ENCODE data around the gene MTRR.

The MTRR gene

DNA sequence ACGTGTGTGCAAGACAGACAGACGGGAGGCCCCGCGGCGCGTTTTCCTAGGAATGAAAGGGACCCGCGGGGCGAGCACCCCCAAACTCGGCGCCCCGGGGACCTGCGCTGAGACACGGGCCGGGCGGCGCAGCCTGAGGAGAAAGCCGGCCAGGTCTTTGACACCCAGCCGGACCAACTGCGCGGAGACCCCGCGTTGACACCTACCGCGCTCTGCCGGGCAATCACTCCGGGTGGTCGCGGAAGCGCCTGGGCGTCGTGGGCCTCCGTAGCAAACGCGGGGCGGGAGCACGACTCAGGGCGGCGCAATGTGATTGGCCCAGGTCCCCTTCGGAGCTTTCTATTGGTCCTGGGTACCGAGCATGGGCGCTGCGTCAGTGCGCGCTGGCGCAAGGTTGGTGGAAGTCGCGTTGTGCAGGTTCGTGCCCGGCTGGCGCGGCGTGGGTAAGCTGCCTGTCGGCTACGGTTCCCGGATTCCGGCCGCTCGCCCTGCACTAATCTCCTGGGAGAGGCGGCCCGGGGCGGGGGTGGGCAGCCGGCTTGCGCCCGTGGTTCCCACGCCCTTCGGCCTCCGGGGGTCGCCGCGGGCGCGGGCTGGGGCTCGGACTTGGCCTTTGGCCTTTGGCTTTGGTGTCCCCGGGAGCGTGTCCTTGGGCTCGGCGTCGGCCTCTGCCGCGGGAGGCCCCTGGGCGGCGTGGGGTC, at the start of gene MTRR, which contains the start of gene FASTKD3:
Gene MTRR, plus strand, starts transcription at position 376 of the 701 bp plus-strand sequence. CDS start 1,647 bp downstream, outside the sequence.
Gene FASTKD3, minus strand, starts transcription at position 259 of the 701 bp plus-strand sequence. CDS start 948 bp downstream, outside the sequence.
- TF ChIP-seq ZFX (IDR thresholded peaks at IDR 0.05; ENCODE audit: borderline replicate concordance): no peak
- TF ChIP-seq, protein P1, sequence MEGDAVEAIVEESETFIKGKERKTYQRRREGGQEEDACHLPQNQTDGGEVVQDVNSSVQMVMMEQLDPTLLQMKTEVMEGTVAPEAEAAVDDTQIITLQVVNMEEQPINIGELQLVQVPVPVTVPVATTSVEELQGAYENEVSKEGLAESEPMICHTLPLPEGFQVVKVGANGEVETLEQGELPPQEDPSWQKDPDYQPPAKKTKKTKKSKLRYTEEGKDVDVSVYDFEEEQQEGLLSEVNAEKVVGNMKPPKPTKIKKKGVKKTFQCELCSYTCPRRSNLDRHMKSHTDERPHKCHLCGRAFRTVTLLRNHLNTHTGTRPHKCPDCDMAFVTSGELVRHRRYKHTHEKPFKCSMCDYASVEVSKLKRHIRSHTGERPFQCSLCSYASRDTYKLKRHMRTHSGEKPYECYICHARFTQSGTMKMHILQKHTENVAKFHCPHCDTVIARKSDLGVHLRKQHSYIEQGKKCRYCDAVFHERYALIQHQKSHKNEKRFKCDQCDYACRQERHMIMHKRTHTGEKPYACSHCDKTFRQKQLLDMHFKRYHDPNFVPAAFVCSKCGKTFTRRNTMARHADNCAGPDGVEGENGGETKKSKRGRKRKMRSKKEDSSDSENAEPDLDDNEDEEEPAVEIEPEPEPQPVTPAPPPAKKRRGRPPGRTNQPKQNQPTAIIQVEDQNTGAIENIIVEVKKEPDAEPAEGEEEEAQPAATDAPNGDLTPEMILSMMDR (IDR thresholded peaks at IDR 0.05): no peak
- H3K27ac ChIP-seq: peak within 1 kb of the TSS; percentile 53

DNA sequence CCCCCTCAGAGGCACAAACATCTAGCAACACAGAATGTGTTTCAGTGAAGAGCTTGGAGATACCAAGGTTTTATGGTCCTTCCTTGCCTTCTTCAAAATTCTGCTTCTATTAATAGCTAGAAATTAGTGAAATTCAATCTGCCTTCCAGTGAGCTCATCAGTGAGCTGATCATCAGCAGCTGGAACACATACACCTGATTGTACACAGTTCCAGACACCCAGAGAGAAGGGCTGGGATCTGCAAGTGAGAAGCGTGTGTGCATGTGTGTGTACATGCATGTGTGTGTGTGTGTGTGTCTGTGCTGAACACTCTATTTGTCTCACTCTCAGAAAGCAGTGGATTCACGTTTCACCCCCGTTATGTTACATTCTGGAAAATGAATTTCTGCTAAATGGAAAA, 46.5 kb upstream of the MTRR start:
- TF ChIP-seq, protein P1 (IDR thresholded peaks at IDR 0.05): no peak
- no peak for TF ChIP-seq ZFX (IDR thresholded peaks at IDR 0.05; ENCODE audit: borderline replicate concordance)
- no peak overlapping the region for H3K27ac ChIP-seq

DNA sequence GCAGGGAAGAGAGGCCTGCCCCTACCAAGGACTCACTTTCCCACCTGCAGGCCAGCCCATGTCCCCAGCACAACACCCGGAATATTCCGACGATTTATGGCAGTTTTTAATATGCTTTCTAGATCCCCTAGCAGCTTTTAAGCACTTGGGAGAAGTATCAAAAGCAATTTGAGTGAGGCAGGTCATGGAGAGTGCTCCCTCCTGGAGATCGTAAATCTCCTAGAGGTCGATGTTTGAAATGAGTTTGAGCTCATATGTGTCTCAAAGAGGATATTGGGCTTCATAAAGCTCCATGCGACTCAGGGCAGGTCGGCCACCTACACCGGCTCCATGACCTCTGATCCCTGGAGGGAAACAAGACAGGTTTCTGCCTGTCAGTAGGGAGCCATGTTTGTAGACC, 45.4 kb upstream of the MTRR start:
- no peak for TF ChIP-seq ZFX (IDR thresholded peaks at IDR 0.05; ENCODE audit: borderline replicate concordance)
- TF ChIP-seq, protein P1 (IDR thresholded peaks at IDR 0.05): no peak
- H3K27ac ChIP-seq: no peak overlapping the region

DNA sequence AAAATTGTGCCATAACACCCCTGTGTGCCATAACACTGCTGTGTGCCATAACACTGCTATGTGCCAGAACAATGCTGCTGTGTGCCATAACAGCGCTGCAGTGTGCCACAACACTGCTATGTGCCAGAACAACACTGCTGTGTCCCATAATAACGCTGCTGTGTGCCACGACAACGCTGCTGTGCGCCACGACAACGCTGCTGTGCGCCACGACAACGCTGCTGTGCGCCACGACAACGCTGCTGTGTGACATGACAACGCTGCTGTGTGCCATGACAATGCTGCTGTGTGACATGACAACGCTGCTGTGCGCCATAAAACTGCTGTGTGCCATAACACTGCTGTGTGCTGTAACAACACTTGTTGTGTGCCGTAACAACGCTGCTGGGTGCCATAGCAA, 44.0 kb upstream of the MTRR start:
- H3K27ac ChIP-seq: no peak overlapping the region
- TF ChIP-seq ZFX (IDR thresholded peaks at IDR 0.05; ENCODE audit: borderline replicate concordance): no peak
- TF ChIP-seq, protein P1 (IDR thresholded peaks at IDR 0.05): no peak

DNA sequence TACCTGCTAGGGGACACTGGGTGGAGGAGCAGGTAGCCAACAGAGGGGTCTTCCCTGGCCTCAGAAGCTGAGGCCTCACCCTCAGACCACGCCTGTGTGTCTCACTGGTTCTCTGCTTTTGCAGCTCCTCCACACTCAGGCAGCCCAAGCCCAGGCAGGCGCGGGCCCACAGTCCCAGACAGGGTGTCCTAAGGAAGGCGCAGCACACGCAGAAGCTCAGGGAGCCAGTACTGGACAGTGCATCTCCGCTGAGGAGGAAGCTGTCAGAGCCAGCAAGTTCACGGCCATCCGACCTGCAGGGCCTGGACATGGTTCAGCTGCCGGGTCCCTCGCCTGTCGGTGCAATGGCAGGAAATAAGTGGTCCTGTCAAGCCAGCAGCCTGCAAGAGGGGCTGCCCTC, 43.3 kb upstream of the MTRR start:
- no peak overlapping the region for H3K27ac ChIP-seq
- TF ChIP-seq, protein P1 (IDR thresholded peaks at IDR 0.05): no peak
- no peak for TF ChIP-seq ZFX (IDR thresholded peaks at IDR 0.05; ENCODE audit: borderline replicate concordance)

DNA sequence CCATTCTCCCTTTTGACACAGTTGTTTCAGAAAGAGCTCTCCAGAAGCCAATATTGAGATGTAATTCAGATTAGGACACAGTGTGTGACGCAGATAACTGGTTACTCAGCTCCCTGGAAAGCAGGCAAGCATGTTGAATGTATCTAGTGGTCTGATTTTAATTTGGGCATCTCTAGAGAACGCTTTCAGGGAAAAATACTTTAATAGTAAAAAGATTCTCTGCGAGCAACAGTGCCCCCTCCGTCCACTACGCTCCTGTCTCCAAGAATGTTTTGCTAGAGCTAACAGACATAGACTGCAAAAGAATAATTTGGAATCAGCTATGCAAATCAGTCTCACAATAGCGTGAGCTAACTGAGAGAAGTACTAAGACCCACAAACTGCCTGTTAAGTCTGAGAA, 41.3 kb upstream of the MTRR start:
- H3K27ac ChIP-seq: no peak overlapping the region
- TF ChIP-seq, protein P1 (IDR thresholded peaks at IDR 0.05): no peak
- no peak for TF ChIP-seq ZFX (IDR thresholded peaks at IDR 0.05; ENCODE audit: borderline replicate concordance)

DNA sequence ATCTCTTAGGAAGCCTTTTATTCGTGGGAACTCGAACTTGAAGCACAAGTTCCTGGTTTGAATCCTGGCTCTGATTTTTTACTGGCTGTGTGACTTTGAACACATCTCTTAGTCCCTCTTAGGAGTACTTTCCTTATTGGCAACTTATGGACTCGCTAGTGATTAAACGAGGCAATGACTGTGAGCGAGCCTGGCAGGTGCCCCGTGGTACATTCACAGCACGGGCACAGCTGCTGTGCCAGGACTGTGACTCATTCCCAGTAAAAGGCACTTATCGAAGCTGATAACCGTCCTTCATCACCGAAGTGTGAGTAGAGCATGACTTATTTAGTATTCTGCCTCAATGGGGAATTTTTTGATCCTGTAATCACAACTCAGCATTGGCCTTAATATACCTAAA, 40.7 kb upstream of the MTRR start:
- TF ChIP-seq, protein P1 (IDR thresholded peaks at IDR 0.05): no peak
- no peak for TF ChIP-seq ZFX (IDR thresholded peaks at IDR 0.05; ENCODE audit: borderline replicate concordance)
- H3K27ac ChIP-seq: no peak overlapping the region
